ENCODE results near the gene GTPBP4. TPM values are rescaled to one million over a fixed set of nuclear protein-coding genes. Genes with fewer than 3 reads are reported as not detected.
A peak's percentile ranks its signal among the peaks of the same experiment; 100 is the strongest.

GTPBP4 gene
- total RNA-seq, 1 donor from 2014 or later, result 66.5 TPM

DNA sequence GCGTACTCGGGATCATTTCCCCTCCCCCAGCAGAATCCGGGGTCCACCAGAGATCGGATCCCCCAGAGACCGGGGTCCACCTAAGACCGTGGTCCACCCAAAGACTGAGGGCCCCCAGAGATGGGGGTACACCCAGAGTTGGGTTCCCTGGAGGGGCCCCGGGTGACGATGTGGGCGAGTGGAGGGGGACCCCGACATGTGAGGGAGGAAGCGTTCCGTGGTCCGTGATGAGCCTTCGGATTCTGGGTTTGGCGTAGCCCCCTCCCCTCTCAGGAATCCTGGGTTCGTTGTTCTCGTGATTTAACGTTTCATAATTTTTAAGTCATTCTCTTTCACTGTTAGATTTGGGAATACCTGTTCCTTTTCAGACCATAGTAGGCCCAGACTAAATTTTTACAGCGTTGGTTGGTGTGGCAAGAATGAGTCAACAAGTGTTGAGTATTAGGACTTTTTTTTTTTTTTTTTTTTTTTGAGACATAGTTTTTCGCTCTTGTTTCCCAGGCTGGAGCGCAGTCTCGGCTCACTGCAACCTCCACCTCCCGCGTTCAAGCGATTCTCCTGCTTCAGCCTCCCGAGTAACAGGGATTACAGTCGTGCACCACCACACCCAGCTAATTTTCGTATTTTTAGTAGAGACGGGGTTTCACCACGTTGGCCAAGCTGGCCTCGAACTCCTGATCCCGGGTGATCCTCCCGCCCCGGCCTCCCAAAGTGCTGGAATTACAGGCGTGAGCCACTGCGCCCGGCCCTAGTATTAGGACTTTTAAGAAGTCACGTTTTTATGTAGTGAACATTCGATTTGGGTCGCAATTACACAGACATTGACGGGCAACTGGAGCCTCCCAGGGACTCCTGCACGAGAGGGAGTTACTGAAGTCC is 672 bp downstream of the GTPBP4 start:
- TF ChIP-seq, protein P1, sequence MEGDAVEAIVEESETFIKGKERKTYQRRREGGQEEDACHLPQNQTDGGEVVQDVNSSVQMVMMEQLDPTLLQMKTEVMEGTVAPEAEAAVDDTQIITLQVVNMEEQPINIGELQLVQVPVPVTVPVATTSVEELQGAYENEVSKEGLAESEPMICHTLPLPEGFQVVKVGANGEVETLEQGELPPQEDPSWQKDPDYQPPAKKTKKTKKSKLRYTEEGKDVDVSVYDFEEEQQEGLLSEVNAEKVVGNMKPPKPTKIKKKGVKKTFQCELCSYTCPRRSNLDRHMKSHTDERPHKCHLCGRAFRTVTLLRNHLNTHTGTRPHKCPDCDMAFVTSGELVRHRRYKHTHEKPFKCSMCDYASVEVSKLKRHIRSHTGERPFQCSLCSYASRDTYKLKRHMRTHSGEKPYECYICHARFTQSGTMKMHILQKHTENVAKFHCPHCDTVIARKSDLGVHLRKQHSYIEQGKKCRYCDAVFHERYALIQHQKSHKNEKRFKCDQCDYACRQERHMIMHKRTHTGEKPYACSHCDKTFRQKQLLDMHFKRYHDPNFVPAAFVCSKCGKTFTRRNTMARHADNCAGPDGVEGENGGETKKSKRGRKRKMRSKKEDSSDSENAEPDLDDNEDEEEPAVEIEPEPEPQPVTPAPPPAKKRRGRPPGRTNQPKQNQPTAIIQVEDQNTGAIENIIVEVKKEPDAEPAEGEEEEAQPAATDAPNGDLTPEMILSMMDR (conservative IDR thresholded peaks at IDR 0.05; ENCODE audit: low read depth, low read length), result no peak
- H3K4me3 ChIP-seq (ENCODE audit: low read depth, low read length), result peak overlapping the region; percentile 99
- no peak for DNase-seq (ENCODE audit: low read depth)

DNA sequence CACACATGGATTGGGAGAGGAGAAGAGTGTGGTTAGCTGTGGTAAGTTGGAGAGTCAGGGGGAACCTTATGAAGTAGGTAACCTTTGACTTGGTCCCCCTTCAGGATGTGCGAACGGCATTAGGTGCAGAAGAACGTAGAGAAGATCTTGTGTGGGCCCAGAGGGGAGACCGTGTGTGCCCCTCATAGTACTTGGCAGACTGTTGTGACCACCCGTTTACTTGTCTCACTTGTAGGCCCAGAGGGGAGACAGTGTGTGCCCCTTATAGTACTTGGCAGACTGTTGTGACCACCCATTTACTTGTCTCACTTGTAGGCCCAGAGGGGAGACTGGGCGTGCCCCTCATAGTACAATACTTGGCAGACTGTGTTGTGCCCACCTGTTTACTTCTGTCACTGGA is 2.6 kb downstream of the GTPBP4 start:
- DNase-seq (ENCODE audit: low read depth), result no peak
- no peak overlapping the region for H3K4me3 ChIP-seq (ENCODE audit: low read depth, low read length)
- TF ChIP-seq, protein P1 (conservative IDR thresholded peaks at IDR 0.05; ENCODE audit: low read depth, low read length), result no peak

DNA sequence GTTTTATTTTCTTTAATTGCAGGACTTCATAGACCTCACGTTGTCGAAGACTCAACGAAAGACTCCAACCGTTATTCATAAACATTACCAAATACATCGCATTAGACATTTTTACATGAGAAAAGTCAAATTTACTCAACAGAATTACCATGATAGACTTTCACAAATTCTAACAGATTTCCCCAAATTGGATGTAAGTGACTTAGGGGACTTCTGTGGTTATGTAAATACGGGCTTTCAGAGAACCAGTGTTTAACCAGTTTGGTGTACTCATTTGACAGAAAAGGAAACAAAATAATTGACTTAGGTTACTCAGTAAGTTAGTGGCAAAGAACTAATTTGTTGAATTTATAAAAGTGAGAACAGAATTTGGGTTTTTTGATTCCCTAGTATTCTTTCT is 4.2 kb downstream of the GTPBP4 start:
- TF ChIP-seq, protein P1 (conservative IDR thresholded peaks at IDR 0.05; ENCODE audit: low read depth, low read length), result no peak
- H3K4me3 ChIP-seq (ENCODE audit: low read depth, low read length), result no peak overlapping the region
- DNase-seq (ENCODE audit: low read depth), result no peak

DNA sequence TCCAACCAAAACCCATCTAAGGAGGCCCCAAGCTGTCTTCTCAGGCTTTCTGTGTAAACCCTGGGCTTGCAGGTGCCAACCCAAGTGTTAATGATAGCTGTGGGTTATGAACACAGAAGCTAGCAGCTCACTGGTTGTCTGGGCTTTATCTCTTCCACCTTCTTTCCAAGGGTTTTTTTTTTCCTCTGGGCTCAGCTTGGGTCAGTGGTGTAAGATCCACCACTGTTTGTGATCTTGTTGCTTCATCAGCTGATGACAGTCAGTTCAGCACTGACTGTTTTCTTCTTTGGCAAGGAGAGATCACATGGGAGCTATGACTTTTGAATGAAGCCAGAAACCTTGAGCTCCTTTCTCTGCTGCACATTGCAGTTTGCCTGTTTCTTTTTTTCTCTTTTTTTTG is 4.6 kb downstream of the GTPBP4 start:
- H3K4me3 ChIP-seq (ENCODE audit: low read depth, low read length), result no peak overlapping the region
- TF ChIP-seq, protein P1 (conservative IDR thresholded peaks at IDR 0.05; ENCODE audit: low read depth, low read length), result no peak
- no peak for DNase-seq (ENCODE audit: low read depth)

DNA sequence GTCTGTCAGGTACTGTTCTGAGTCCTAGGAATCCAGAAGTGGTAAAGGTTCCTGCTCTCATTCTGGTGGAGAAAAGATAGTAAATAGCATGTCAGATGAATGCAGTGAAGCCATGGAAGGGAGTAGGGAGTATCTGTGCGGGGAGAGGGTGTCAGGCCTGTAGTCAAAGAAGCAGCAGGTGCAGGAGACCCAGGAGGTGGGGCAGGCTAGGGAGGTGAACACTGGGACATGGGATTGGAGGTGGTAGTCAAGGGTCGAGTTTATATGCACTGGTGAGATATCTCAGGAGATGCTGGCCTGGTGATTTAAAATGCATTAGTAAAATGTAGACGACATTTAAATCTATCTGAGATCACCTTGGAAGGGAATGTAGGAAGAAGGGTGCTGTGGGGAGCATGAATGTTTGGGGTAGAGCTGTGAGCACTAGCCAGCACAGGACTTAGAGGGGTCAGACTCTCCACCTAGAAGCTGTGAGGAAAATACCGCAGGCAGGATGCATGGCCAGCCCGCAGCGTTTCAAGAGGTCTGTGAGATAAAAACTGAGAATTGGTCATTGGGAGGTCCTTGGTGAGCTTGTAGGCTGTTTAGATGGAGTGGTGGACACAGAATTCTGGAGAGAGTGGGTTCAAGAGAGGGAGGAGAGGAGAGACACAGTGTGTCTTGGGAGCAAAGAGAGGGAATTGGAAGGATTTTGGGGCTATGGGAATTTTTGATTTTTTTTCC is 6.8 kb downstream of the GTPBP4 start:
- TF ChIP-seq, protein P1 (conservative IDR thresholded peaks at IDR 0.05; ENCODE audit: low read depth, low read length), result no peak
- DNase-seq (ENCODE audit: low read depth), result no peak
- H3K4me3 ChIP-seq (ENCODE audit: low read depth, low read length), result no peak overlapping the region

DNA sequence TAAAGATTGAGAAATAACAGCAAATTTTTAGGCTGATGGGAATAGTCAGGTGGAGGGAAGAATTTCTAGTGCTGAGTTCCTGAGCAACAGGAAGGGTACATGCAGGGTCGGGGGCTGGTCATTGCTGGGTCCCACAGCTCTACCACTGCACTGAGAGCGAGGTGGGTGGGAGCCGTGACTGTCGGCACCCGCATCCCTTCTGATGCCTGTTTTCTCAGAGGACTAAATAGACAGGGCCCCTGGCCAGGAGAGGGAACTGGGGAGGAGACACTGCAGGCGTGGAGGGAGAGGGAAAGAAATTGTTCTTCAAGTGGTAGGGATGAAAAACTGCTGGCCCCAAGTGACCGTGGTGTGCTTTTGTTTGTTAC is 7.3 kb downstream of the GTPBP4 start:
- H3K4me3 ChIP-seq (ENCODE audit: low read depth, low read length), result no peak overlapping the region
- TF ChIP-seq, protein P1 (conservative IDR thresholded peaks at IDR 0.05; ENCODE audit: low read depth, low read length), result no peak
- no peak for DNase-seq (ENCODE audit: low read depth)
